NCI-H524 (cell line): Measurements from ENCODE around the gene WNT7B.

Source experiments
- DNase-seq, 2 experiments: peaks; one replicate each; lab custom pipeline; 2025; lab: John Stamatoyannopoulos, UW

WNT7B gene

GRCh38 chr22:45971408-45972028, 5.4 kb downstream of the WNT7B start:
- DNase-seq, result no peak

GRCh38 chr22:45970705-45971407, 6.1 kb downstream of the WNT7B start:
- peak in 1 of 2 experiments; percentile 41 for DNase-seq

- DNase-seq, result no peak
These were observed 7.0 kb downstream of the WNT7B start for GRCh38 chr22:45969801-45970470.

GRCh38 chr22:45969414-45969799, 7.6 kb downstream of the WNT7B start:
- no peak for DNase-seq

- no peak for DNase-seq
These were observed 8.1 kb downstream of the WNT7B start for GRCh38 chr22:45968751-45969413.

- DNase-seq, result no peak
These were observed 8.8 kb downstream of the WNT7B start for GRCh38 chr22:45968003-45968650.

GRCh38 chr22:45966895-45967365, 10.0 kb downstream of the WNT7B start:
- no peak for DNase-seq

GRCh38 chr22:45966320-45966894, 10.6 kb downstream of the WNT7B start:
- peak; percentile 76 to 89 for DNase-seq

GRCh38 chr22:45965563-45965962, 11.4 kb downstream of the WNT7B start:
- no peak for DNase-seq

- DNase-seq, result no peak
These were observed 11.9 kb downstream of the WNT7B start for GRCh38 chr22:45964926-45965527.

GRCh38 chr22:45964372-45964771, 12.6 kb downstream of the WNT7B start:
- DNase-seq, result no peak

- DNase-seq, result no peak
These were observed 13.1 kb downstream of the WNT7B start for GRCh38 chr22:45963821-45964220.

GRCh38 chr22:45962756-45963324, 14.1 kb downstream of the WNT7B start:
- peak in 1 of 2 experiments; percentile 44 for DNase-seq

GRCh38 chr22:45962434-45962718, 14.6 kb downstream of the WNT7B start:
- DNase-seq, result no peak

GRCh38 chr22:45961679-45962433, 15.1 kb downstream of the WNT7B start:
- no peak for DNase-seq

GRCh38 chr22:45960477-45961386, 16.2 kb downstream of the WNT7B start:
- no peak for DNase-seq

- DNase-seq, result no peak
These were observed 17.1 kb downstream of the WNT7B start for GRCh38 chr22:45959719-45960476.

GRCh38 chr22:45958971-45959370, 18.0 kb downstream of the WNT7B start:
- no peak for DNase-seq

- DNase-seq, result no peak
These were observed 19.1 kb downstream of the WNT7B start for GRCh38 chr22:45957826-45958225.
